ENCODE measurements around the gene SPATA18. TPM values are rescaled to one million over a fixed set of nuclear protein-coding genes. Genes with fewer than 3 reads are reported as not detected.
A peak's percentile ranks its signal among the peaks of the same experiment; 100 is the strongest.
"Not testable (repeated sequence)": the region's sequence is repeated elsewhere in the genome, so short reads cannot be mapped to it uniquely, and the experiment has no call there.

The SPATA18 gene
- total and polyA plus RNA-seq, 2 experiments from 2014 or later = 2.7 to 7.8 TPM

DNA sequence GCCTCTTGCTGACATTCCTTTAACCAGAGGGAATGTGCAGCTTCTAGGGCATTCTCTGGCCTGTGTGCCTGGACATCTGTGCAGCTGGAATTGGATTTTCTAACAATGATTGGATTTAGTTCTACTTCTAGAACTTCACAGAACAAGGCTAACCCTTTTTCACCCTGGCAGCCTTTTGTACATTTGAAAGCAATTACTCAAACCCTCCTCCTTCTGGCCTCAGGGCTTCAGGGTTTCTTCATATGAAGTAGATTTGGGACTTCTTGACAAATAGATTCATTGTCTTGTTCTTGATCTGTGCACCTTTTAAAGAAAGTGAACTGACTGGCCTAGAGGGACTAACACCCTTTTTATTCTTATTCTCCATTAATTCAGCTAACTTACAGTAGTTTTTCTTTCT lies 30.1 kb downstream of the SPATA18 start:
- Histone ChIP-seq H2AFZ (no peak overlapping the region), H3K36me3 (replicated peaks; ENCODE audit: insufficient read depth, low read depth) (no peaks in the 10 kb centered on the region), H3K27me3 (peaks cover under 1% of the 10 kb centered on the region), H3K79me2 (no peaks in the 10 kb centered on the region), H3K4me2 (no peak overlapping the region), H3K4me1 (ENCODE audit: insufficient read depth) (peaks cover 7% of the 10 kb centered on the region), H3K27ac (no peak overlapping the region), H3K9me2 (replicated peaks; ENCODE audit: insufficient read depth) (no peaks in the 10 kb centered on the region), H3K4me3 (no peak overlapping the region), H3K9me3 (ENCODE audit: low read depth) (no peaks in the 10 kb centered on the region), H4K20me1 (ENCODE audit: insufficient read depth, poor library complexity, severe bottlenecking) (no peaks in the 10 kb centered on the region)
- TF ChIP-seq EZH2 (IDR thresholded peaks at IDR 0.05; ENCODE audit: borderline replicate concordance) (no peak), EZH2phosphoT487 (IDR thresholded peaks at IDR 0.05; ENCODE audit: low read depth, severe bottlenecking, unreplicated experiment) (no peak), CTCF (IDR thresholded peaks at IDR 0.05; ENCODE audit: poor library complexity) (no peak)
- no peak for DNase-seq (ENCODE audit: low spot score)

DNA sequence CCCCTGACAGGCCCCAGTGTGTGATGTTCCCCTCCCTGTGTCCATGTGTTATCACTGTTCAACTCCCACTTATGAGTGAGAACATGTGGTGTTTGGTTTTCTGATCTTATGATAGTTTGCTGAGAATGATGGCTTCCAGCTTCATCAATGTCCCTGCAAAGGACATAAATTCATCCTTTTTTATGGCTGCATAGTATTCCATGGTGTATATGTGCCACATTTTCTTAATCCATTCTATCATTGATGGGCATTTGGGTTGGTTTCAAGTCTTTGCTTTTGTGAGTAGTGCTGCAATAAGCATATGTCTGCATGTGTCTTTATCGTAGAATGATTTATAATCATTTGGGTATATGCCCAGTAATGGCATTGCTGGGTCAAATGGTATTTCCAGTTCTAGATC lies 35.3 kb downstream of the SPATA18 start:
- not testable (repeated sequence) for H3K4me2 ChIP-seq; H3K9me2 ChIP-seq (replicated peaks; ENCODE audit: insufficient read depth); H3K27ac ChIP-seq; H3K36me3 ChIP-seq (replicated peaks; ENCODE audit: insufficient read depth, low read depth); H4K20me1 ChIP-seq (ENCODE audit: insufficient read depth, poor library complexity, severe bottlenecking); H3K9me3 ChIP-seq (ENCODE audit: low read depth); H2AFZ ChIP-seq; H3K27me3 ChIP-seq; H3K4me3 ChIP-seq; H3K4me1 ChIP-seq (ENCODE audit: insufficient read depth); H3K79me2 ChIP-seq; DNase-seq (ENCODE audit: low spot score)
- WGBS (ENCODE audit: low lambda C conversion rate, missing lambda C conversion rate) = 100% methylated on average over 1 of the region's 1 CpG

GRCh38 chr4:52091801-52092200 lies 40.7 kb downstream of the SPATA18 start:
- Histone ChIP-seq H3K9me3 (ENCODE audit: low read depth) (no peaks in the 10 kb centered on the region), H3K9me2 (replicated peaks; ENCODE audit: insufficient read depth) (no peaks in the 10 kb centered on the region), H3K27ac (no peak overlapping the region), H4K20me1 (ENCODE audit: insufficient read depth, poor library complexity, severe bottlenecking) (no peaks in the 10 kb centered on the region), H3K4me2 (no peak overlapping the region), H3K27me3 (no peaks in the 10 kb centered on the region), H3K4me3 (no peak overlapping the region), H3K79me2 (no peaks in the 10 kb centered on the region), H3K4me1 (ENCODE audit: insufficient read depth) (no peaks in the 10 kb centered on the region), H2AFZ (no peak overlapping the region), H3K36me3 (replicated peaks; ENCODE audit: insufficient read depth, low read depth) (no peaks in the 10 kb centered on the region)
- peak; percentile 26 for DNase-seq (ENCODE audit: low spot score)
- WGBS (ENCODE audit: low lambda C conversion rate, missing lambda C conversion rate) = 52% methylated on average over 5 of the region's 5 CpGs
- TF ChIP-seq CTCF (IDR thresholded peaks at IDR 0.05; ENCODE audit: poor library complexity) (no peak), EZH2 (IDR thresholded peaks at IDR 0.05; ENCODE audit: borderline replicate concordance) (no peak), EZH2phosphoT487 (IDR thresholded peaks at IDR 0.05; ENCODE audit: low read depth, severe bottlenecking, unreplicated experiment) (no peak)

DNA sequence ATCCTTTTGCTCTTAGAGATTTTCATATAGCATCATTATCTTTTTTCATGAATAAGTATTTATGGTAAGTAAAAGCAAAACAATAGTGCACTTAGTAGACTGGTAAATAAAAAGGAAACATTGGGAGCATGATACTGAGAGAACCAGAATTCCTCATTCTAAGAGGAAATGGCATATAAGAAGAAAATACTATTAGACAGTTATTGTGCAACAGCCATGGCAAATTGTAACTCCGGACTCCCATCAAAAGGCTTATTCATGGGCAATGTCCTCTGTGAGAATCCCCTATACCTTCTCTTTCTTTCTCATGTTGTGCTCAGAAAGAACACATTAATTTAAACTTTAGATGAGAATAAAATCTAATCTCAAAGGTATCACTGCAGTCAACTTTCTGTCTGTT lies 42.4 kb downstream of the SPATA18 start:
- Histone ChIP-seq H3K27ac (no peak overlapping the region), H3K36me3 (replicated peaks; ENCODE audit: insufficient read depth, low read depth) (no peaks in the 10 kb centered on the region), H3K4me2 (no peak overlapping the region), H2AFZ (no peak overlapping the region), H3K9me3 (ENCODE audit: low read depth) (no peaks in the 10 kb centered on the region), H3K79me2 (no peaks in the 10 kb centered on the region), H3K4me3 (no peak overlapping the region), H3K9me2 (replicated peaks; ENCODE audit: insufficient read depth) (no peaks in the 10 kb centered on the region), H3K27me3 (no peaks in the 10 kb centered on the region), H4K20me1 (ENCODE audit: insufficient read depth, poor library complexity, severe bottlenecking) (no peaks in the 10 kb centered on the region), H3K4me1 (ENCODE audit: insufficient read depth) (no peaks in the 10 kb centered on the region)
- WGBS (ENCODE audit: low lambda C conversion rate, missing lambda C conversion rate) = 93% methylated on average over 1 of the region's 1 CpG
- DNase-seq (ENCODE audit: low spot score) = no peak
- no peak for TF ChIP-seq EZH2phosphoT487 (IDR thresholded peaks at IDR 0.05; ENCODE audit: low read depth, severe bottlenecking, unreplicated experiment)
- no peak for TF ChIP-seq CTCF (IDR thresholded peaks at IDR 0.05; ENCODE audit: poor library complexity)
- no peak for TF ChIP-seq EZH2 (IDR thresholded peaks at IDR 0.05; ENCODE audit: borderline replicate concordance)
